K562 (cell line): Measurements from ENCODE around the gene OST4. TPM values are rescaled to one million over a fixed set of nuclear protein-coding genes. Genes with fewer than 3 reads are reported as not detected.
A peak's percentile ranks its signal among the peaks of the same experiment; 100 is the strongest.

Experiments used
- CHD2 ChIP-seq: IDR thresholded peaks from 2 replicates; pipeline ENCODE4 v1.6.1; 2011; ENCODE audit warnings: low read depth, low read length
- MAZ ChIP-seq, 2 experiments: fragments of 450-650 bp in 1 of 2; sonication (generic) in 1 of 2; formaldehyde crosslinking; IDR thresholded peaks in 1 of 2; conservative IDR thresholded peaks in 1 of 2; 2 replicates each; pipeline versions ENCODE4 v1.4.0 to v1.5.0; 2020; ENCODE audit warnings: mild to moderate bottlenecking in 1 of 2, missing genetic modification reagents in 1 of 2
- MED1 ChIP-seq: sonication (generic); formaldehyde crosslinking; IDR thresholded peaks from 2 replicates; pipeline ENCODE4 v1.8.1; 2023; ENCODE audit warnings: missing genetic modification reagents, borderline replicate concordance
- MGA ChIP-seq: fragments of 450-650 bp; IDR thresholded peaks from 2 replicates; pipeline ENCODE4 v1.6.1; 2016; ENCODE audit warnings: mild to moderate bottlenecking, moderate library complexity
- POLR2G ChIP-seq: fragments of 200-400 bp; formaldehyde crosslinking; IDR thresholded peaks from 2 replicates; pipeline ENCODE4 v1.6.1; 2017; ENCODE audit warnings: low read depth, mild to moderate bottlenecking, antibody characterized with exemption, low read length, moderate library complexity
- PRMT5 ChIP-seq: sonication (generic); formaldehyde crosslinking; IDR thresholded peaks from 2 replicates; pipeline ENCODE4 v1.5.0; 2020; ENCODE audit warnings: missing genetic modification reagents
- ZC3H11A ChIP-seq: IDR thresholded peaks from 2 replicates; pipeline ENCODE4 v1.6.1; 2012; ENCODE audit warnings: low read depth, low read length, improper control_type of control experiment
- ZNF133 ChIP-seq: fragments of 250-450 bp; sonication (Bioruptor Pico); IDR thresholded peaks from 2 replicates; pipeline ENCODE4 v1.4.0; 2020; ENCODE audit warnings: mild to moderate bottlenecking
- ZNF347 ChIP-seq: fragments of 450-650 bp; formaldehyde crosslinking; IDR thresholded peaks from 2 replicates; pipeline ENCODE4 v1.4.0; 2020; ENCODE audit warnings: low read depth, mild to moderate bottlenecking, moderate library complexity
- polyA plus RNA-seq, 8 experiments: library from polyadenylated mRNA; depleted of rRNA in 4 of 8; stranded (reverse) in 5 of 8; unstranded in 3 of 8; fragments of >200 nt; fragmentation: Nextera tagmentation in 2 of 8; fragmentation: Illumina TruSeq in 1 of 8; extraction: Ambion mirVana in 2 of 8; extraction: Trizol in 1 of 8; gene quantifications; 2 replicates each; pipeline versions ENCODE4 v1.2.1 to v1.2.3, GENCODE V29; 2011 to 2014; ENCODE audit warnings: inconsistent platforms in 1 of 8, missing spikeins in 1 of 8
- total RNA-seq, 7 experiments: library from RNA; depleted of rRNA in 6 of 7; stranded (reverse); fragments of >200 nt in 6 of 7; fragmentation: Illumina TruSeq in 2 of 7; extraction: Trizol in 2 of 7; gene quantifications; 2 replicates each; pipeline versions ENCODE4 v1.2.1 to v1.2.3, GENCODE V29; 2011 to 2021; ENCODE audit warnings: low replicate concordance in 1 of 7
- TF ChIP-seq, protein P1 (sequence below): sonication (generic); formaldehyde crosslinking; IDR thresholded peaks from 2 replicates; pipeline ENCODE4 v1.8.1; 2023; ENCODE audit warnings: missing genetic modification reagents, mild to moderate bottlenecking, borderline replicate concordance

OST4 gene
- total and polyA plus RNA-seq, 9 of the 15 experiments (the other 6 are each of a cell fraction or from before 2014, with no cell fraction given) = 186 to 1,155 (median 355) TPM

DNA sequence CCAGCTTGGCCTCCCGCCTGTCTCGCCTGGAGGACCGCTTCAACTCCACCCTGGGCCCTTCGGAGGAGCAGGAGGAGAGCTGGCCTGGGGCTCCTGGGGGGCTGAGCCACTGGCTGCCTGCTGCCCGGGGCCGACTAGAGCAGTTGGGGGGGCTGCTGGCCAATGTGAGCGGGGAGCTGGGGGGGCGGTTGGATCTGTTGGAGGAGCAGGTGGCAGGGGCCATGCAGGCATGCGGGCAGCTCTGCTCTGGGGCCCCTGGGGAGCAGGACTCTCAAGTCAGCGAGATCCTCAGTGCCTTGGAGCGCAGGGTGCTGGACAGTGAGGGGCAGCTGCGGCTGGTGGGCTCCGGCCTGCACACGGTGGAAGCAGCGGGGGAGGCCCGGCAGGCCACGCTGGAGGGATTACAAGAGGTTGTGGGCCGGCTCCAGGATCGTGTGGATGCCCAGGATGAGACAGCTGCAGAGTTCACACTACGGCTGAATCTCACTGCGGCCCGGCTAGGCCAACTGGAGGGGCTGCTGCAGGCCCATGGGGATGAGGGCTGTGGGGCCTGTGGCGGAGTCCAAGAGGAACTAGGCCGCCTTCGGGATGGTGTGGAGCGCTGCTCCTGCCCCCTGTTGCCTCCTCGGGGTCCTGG lies 11.4 kb upstream of the OST4 start (continued):
- TF ChIP-seq MGA = peak; percentile 22; the same call in 1 of the 2 replicates
- TF ChIP-seq MED1 (CRISPR knock-in tag) = no peak
- TF ChIP-seq POLR2G = 0 out of 2 replicates have a peak, but pooled peaks have one; percentile 11
- 0 out of 4 replicates have a peak, but pooled peaks of 1 of the 2 experiments have one; percentile 27 for TF ChIP-seq MAZ (CRISPR knock-in tag; conservative IDR thresholded peaks at IDR 0.05 in 1 of 2, IDR thresholded peaks at IDR 0.05 in 1 of 2)
- TF ChIP-seq, protein P1, sequence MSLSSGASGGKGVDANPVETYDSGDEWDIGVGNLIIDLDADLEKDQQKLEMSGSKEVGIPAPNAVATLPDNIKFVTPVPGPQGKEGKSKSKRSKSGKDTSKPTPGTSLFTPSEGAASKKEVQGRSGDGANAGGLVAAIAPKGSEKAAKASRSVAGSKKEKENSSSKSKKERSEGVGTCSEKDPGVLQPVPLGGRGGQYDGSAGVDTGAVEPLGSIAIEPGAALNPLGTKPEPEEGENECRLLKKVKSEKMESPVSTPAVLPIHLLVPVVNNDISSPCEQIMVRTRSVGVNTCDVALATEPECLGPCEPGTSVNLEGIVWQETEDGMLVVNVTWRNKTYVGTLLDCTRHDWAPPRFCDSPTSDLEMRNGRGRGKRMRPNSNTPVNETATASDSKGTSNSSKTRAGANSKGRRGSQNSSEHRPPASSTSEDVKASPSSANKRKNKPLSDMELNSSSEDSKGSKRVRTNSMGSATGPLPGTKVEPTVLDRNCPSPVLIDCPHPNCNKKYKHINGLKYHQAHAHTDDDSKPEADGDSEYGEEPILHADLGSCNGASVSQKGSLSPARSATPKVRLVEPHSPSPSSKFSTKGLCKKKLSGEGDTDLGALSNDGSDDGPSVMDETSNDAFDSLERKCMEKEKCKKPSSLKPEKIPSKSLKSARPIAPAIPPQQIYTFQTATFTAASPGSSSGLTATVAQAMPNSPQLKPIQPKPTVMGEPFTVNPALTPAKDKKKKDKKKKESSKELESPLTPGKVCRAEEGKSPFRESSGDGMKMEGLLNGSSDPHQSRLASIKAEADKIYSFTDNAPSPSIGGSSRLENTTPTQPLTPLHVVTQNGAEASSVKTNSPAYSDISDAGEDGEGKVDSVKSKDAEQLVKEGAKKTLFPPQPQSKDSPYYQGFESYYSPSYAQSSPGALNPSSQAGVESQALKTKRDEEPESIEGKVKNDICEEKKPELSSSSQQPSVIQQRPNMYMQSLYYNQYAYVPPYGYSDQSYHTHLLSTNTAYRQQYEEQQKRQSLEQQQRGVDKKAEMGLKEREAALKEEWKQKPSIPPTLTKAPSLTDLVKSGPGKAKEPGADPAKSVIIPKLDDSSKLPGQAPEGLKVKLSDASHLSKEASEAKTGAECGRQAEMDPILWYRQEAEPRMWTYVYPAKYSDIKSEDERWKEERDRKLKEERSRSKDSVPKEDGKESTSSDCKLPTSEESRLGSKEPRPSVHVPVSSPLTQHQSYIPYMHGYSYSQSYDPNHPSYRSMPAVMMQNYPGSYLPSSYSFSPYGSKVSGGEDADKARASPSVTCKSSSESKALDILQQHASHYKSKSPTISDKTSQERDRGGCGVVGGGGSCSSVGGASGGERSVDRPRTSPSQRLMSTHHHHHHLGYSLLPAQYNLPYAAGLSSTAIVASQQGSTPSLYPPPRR = no peak
- no peak for TF ChIP-seq ZNF347 (CRISPR knock-in tag)
- TF ChIP-seq ZC3H11A = no peak
- TF ChIP-seq PRMT5 = no peak
- no peak for TF ChIP-seq ZNF133 (CRISPR knock-in tag)
- no peak for TF ChIP-seq CHD2
